ENCODE data around the gene PRR22. TPM values are rescaled to one million over a fixed set of nuclear protein-coding genes. Genes with fewer than 3 reads are reported as not detected.

Gene PRR22
- total and polyA plus RNA-seq, 5 donors: 0.74 to 1.7 (median 0.86) TPM

DNA sequence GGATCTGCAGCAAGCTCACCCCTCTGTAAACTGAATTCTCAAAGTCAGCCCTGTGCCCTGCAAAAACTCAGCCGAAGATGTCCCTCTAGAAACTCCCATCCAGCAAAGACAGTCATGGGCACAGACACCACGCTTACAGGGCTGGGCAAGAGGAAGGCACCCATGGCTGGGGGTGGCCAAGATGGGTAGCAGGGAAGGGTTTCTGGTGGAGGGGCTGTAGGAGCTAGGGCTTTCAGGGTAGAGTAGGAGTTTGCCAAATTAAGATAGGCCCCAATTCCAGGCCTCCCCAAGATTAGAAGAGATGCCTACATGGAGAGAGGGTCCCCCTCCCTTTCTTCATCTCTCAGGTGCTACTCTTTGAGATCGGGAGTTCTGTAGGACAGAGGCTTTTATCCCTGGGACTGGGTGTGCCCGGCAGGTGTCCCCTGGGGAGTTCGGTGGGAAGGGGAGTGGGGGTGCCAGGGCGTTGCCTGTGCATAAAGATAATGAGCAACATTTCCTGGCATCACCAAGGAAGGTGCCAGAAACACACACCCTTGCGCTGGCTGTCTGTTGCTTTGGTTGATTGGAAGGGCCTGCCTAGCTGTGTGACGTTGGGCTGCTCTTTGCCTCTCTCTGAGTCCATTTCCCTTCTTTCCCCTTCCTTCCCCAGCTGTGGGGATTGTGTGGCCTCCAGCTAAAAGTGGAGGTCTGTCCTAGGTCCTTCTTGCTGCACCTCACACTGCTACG lies 29.7 kb upstream of the PRR22 start:
- H3K27me3 ChIP-seq (ENCODE audit: control insufficient read depth, insufficient read depth): no peaks in the 10 kb centered on the region
- WGBS: 71% methylated on average over 9 of the region's 9 CpGs

DNA sequence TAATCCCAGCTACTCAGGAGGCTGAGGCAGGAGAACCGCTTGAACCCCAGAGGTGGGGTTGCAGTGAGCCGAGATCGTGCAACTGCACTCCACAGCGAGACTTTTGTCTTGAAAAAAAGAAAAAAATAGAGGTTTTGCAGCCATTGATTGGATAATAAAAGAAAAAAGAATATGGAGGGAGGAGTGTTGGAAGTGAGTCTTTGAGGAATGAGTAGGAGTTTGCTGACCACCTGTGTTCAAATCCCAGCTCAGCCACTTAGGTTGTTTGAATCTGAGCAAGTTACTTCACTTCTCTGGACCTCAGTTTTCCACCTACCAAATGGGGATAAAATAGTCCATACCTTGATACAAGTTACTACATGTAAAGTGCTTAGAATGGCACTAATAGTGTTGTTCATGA lies 26.6 kb upstream of the PRR22 start:
- Histone ChIP-seq H3K4me3 (ENCODE audit: low read length) (no peak overlapping the region), H3K27me3 (ENCODE audit: control insufficient read depth, insufficient read depth) (no peaks in the 10 kb centered on the region), H3K4me1 (ENCODE audit: control insufficient read depth, insufficient read depth, low read length) (no peaks in the 10 kb centered on the region), H3K27ac (ENCODE audit: low read length) (no peak overlapping the region), H3K9me3 (ENCODE audit: control insufficient read depth, low read length) (no peaks in the 10 kb centered on the region)
- ATAC-seq: no peak
- intact Hi-C loops (cut with DNase I): no loop called here
- DNase-seq: no peak
- 88% methylated on average over 4 of the region's 4 CpGs for WGBS

More for the DNA sequence above, 29.7 kb upstream of the PRR22 start:
- Histone ChIP-seq H3K27ac (ENCODE audit: low read length) (no peak overlapping the region), H3K9me3 (ENCODE audit: control insufficient read depth, low read length) (no peaks in the 10 kb centered on the region), H3K4me3 (ENCODE audit: low read length) (no peak overlapping the region), H3K4me1 (ENCODE audit: control insufficient read depth, insufficient read depth, low read length) (no peaks in the 10 kb centered on the region)
- DNase-seq (no peak), ATAC-seq (no peak)
- intact Hi-C loops (cut with DNase I): no loop called here

DNA sequence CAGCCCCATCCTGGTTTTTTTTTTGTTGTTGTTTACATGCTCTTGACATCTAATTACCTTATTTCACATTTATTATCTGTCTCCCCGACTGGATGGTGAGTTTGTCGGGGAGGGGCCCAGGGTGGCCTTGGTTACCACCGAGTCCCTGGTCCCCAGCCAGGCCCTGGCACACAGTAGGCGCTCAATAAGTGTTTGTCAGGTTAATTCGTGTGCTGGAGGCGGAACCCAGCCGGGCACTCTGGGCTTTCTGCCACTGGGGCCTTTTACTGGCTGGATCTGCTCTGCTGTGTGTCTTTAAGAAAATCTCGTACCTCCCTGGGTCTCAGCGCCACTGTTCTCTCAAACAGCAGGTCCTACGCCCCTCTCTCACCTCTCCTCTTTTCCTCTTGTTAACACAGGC lies 24.9 kb upstream of the PRR22 start:
- no peaks in the 10 kb centered on the region for H3K27me3 ChIP-seq (ENCODE audit: control insufficient read depth, insufficient read depth)
- DNase-seq (peak in 1 of 3 donors; percentile 28), ATAC-seq (no peak)
- H3K27ac ChIP-seq (ENCODE audit: low read length): no peak overlapping the region
- intact Hi-C loops (cut with DNase I): loop anchor here in 2 of 4 donors (5.0 to 10.0 kb wide), 3 partner anchors 83 to 205 kb away; no protein-coding TSS in a partner anchor
- H3K9me3 ChIP-seq (ENCODE audit: control insufficient read depth, low read length): no peaks in the 10 kb centered on the region
- H3K4me1 ChIP-seq (ENCODE audit: control insufficient read depth, insufficient read depth, low read length): no peaks in the 10 kb centered on the region
- WGBS: 80% methylated on average over 10 of the region's 10 CpGs
- no peak overlapping the region for H3K4me3 ChIP-seq (ENCODE audit: low read length)

DNA sequence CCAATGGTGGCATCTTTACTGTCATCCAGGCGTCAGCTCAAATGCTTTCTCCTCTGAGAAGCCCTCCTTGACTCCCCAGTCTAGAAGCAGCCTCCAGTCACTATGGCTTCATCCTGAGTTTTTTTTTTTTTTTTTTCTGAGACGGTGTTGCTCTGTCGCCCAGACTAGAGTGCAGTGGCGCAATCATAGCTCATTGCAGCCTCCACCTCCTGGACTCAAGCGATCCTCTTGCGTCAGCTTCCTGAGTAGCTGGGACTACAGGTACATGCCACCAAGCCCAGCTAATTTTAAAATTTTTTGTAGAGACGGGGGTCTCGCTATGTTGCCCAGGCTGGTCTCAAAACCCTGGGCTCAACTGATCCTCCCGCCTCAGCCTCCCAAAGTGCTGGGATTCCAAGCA lies 24.5 kb upstream of the PRR22 start:
- intact Hi-C loops (cut with DNase I): loop anchor here in 2 of 4 donors (5.0 to 10.0 kb wide), 3 partner anchors 83 to 206 kb away; no protein-coding TSS in a partner anchor

GRCh38 chr19:5808120-5808816 lies 23.7 kb upstream of the PRR22 start:
- Histone ChIP-seq H3K27me3 (ENCODE audit: control insufficient read depth, insufficient read depth) (no peaks in the 10 kb centered on the region), H3K4me1 (ENCODE audit: control insufficient read depth, insufficient read depth, low read length) (no peaks in the 10 kb centered on the region), H3K4me3 (ENCODE audit: low read length) (no peak overlapping the region), H3K9me3 (ENCODE audit: control insufficient read depth, low read length) (no peaks in the 10 kb centered on the region), H3K27ac (ENCODE audit: low read length) (no peak overlapping the region)
- ATAC-seq (no peak), DNase-seq (peak in 1 of 3 donors; percentile 65)
- intact Hi-C loops (cut with DNase I): loop anchor here in 2 of 4 donors (5.0 to 10.0 kb wide), 3 partner anchors 84 to 207 kb away; no protein-coding TSS in a partner anchor
- 79% methylated on average over 21 of the region's 21 CpGs for WGBS

More for the DNA sequence above, 24.5 kb upstream of the PRR22 start:
- H3K27me3 ChIP-seq (ENCODE audit: control insufficient read depth, insufficient read depth): no peaks in the 10 kb centered on the region
- no peak for DNase-seq
- no peaks in the 10 kb centered on the region for H3K9me3 ChIP-seq (ENCODE audit: control insufficient read depth, low read length)
- H3K4me1 ChIP-seq (ENCODE audit: control insufficient read depth, insufficient read depth, low read length): no peaks in the 10 kb centered on the region
- 87% methylated on average over 9 of the region's 9 CpGs for WGBS
- no peak overlapping the region for H3K27ac ChIP-seq (ENCODE audit: low read length)
- H3K4me3 ChIP-seq (ENCODE audit: low read length): no peak overlapping the region
- ATAC-seq: no peak

DNA sequence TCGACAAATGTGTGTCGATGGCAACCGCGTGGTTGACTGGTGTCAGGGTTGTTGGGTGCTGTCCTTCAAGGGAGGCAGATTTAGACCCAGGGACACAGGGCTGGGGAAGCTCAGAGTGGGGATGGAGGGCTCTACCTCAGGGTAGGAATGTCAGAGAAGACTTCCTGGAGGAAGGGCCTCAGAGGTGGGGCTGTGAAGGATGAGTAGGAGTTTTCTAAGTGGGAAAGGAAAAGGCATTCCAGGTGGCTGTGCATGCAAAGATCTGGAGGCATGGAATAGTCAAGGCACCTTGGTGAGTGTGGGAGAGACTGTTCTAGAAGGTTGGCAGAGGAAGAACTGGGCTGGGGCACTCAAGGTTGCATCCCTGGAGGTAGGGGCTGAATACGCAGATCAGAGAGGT lies 22.4 kb upstream of the PRR22 start:
- Histone ChIP-seq H3K9me3 (ENCODE audit: control insufficient read depth, low read length) (no peaks in the 10 kb centered on the region), H3K27ac (ENCODE audit: low read length) (no peak overlapping the region), H3K4me1 (ENCODE audit: control insufficient read depth, insufficient read depth, low read length) (no peaks in the 10 kb centered on the region), H3K27me3 (ENCODE audit: control insufficient read depth, insufficient read depth) (no peaks in the 10 kb centered on the region), H3K4me3 (ENCODE audit: low read length) (no peak overlapping the region)
- WGBS: 91% methylated on average over 5 of the region's 5 CpGs
- DNase-seq (no peak), ATAC-seq (no peak)
- intact Hi-C loops (cut with DNase I): loop anchor here in 2 of 4 donors (5.0 to 10.0 kb wide), 3 partner anchors 85 to 208 kb away; no protein-coding TSS in a partner anchor

- ATAC-seq: no peak
These were observed 21.6 kb upstream of the PRR22 start for GRCh38 chr19:5806133-5806489.

DNA sequence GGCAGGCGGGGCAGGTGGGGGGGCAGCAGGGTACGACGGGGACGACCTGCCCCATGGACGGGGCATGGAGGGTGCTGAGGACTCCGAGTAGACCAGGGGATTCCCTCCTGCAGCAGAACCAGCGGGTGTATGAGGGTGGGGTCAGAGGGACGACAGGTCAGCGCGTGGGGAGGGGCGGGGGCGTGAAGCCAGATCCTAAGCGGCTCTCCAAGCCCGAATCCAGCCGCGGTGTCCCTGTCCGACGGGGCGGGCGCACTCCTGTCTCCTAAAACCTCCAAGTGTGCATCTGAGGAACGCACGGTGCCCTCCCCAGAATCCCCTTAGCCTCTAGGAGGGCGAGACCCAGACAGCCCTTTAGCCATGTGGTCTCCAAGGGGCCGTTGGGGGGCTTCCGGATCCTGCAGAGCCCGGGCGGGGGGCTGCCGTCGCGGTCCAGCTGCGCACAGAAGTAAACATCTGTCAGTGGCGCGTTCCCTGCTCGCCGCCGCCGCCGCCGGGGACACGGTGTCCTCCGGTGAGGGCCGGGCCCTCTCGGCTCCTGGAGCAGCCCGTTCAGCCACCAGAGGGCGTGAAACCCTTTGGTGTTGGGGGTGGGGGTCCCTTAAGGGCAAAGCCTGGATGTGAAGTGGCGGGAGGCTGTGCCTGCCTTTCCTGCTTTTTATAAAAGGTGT lies 21.1 kb upstream of the PRR22 start:
- intact Hi-C loops (cut with DNase I): loop anchor here in 3 of 4 donors (2.0 to 10.0 kb wide), 4 partner anchors 87 to 209 kb away; no protein-coding TSS in a partner anchor
- DNase-seq (peak; percentile 69 to 89 (median 87)), ATAC-seq (peak; percentile 39 to 53)
- H3K27ac ChIP-seq (ENCODE audit: low read length): peak overlapping the region; percentile 86
- H3K4me1 ChIP-seq (ENCODE audit: control insufficient read depth, insufficient read depth, low read length): no peaks in the 10 kb centered on the region
- peak overlapping the region; percentile 60 for H3K4me3 ChIP-seq (ENCODE audit: low read length)
- H3K27me3 ChIP-seq (ENCODE audit: control insufficient read depth, insufficient read depth): no peaks in the 10 kb centered on the region
- WGBS: 2% methylated on average over 46 of the region's 46 CpGs
- H3K9me3 ChIP-seq (ENCODE audit: control insufficient read depth, low read length): no peaks in the 10 kb centered on the region

More at GRCh38 chr19:5806133-5806489, 21.6 kb upstream of the PRR22 start:
- DNase-seq: peak in 1 of 3 donors; percentile 44
- intact Hi-C loops (cut with DNase I): loop anchor here in 2 of 4 donors (5.0 to 10.0 kb wide), 3 partner anchors 86 to 209 kb away; no protein-coding TSS in a partner anchor
- Histone ChIP-seq H3K27ac (ENCODE audit: low read length) (no peak overlapping the region), H3K27me3 (ENCODE audit: control insufficient read depth, insufficient read depth) (no peaks in the 10 kb centered on the region), H3K4me3 (ENCODE audit: low read length) (no peak overlapping the region), H3K9me3 (ENCODE audit: control insufficient read depth, low read length) (no peaks in the 10 kb centered on the region), H3K4me1 (ENCODE audit: control insufficient read depth, insufficient read depth, low read length) (no peaks in the 10 kb centered on the region)
- 30% methylated on average over 6 of the region's 6 CpGs for WGBS

- DNase-seq: peak in 2 of 3 donors; percentile 71 to 72
- WGBS: 2% methylated on average over 93 of the region's 107 CpGs
- intact Hi-C loops (cut with DNase I): loop anchor here (2.0 to 10.0 kb wide), 5 partner anchors 88 to 218 kb away; no protein-coding TSS in a partner anchor
- H3K27me3 ChIP-seq (ENCODE audit: control insufficient read depth, insufficient read depth): no peaks in the 10 kb centered on the region
- peak; percentile 38 to 52 for ATAC-seq
- H3K27ac ChIP-seq (ENCODE audit: low read length): peak within 1 kb of the TSS; percentile 86
- H3K4me3 ChIP-seq (ENCODE audit: low read length): peak within 1 kb of the TSS; percentile 60
- no peaks in the 10 kb centered on the region for H3K9me3 ChIP-seq (ENCODE audit: control insufficient read depth, low read length)
- H3K4me1 ChIP-seq (ENCODE audit: control insufficient read depth, insufficient read depth, low read length): no peaks in the 10 kb centered on the region
These were observed 20.2 kb upstream of the PRR22 start, which contains the start of gene NRTN for GRCh38 chr19:5804516-5805461. NRTN (plus strand) TSS chr19:5805067; CDS start chr19:5824166, 19,099 bp downstream.
